ENCODE data around the gene ADNP.

GRCh38 chr20:50855498-50856474, 75.5 kb downstream of the ADNP start:
- no peak for TF ChIP-seq CTCF (IDR thresholded peaks at IDR 0.05)
- no peak for TF ChIP-seq POLR2A (IDR thresholded peaks at IDR 0.05)
